ENCODE data around the gene NXPH3. TPM values are rescaled to one million over a fixed set of nuclear protein-coding genes. Genes with fewer than 3 reads are reported as not detected.

The NXPH3 gene
- total RNA-seq, 1 experiment from 2014 or later, result 0.10 TPM

- H4K20me1 ChIP-seq (ENCODE audit: insufficient read depth), result no peaks in the 10 kb centered on the region
- H3K79me2 ChIP-seq (ENCODE audit: insufficient read depth, low read length), result no peaks in the 10 kb centered on the region
- H3K36me3 ChIP-seq (ENCODE audit: control insufficient read depth in 1 of 2, insufficient read depth in 2 of 2, low read length in 2 of 2), result no peaks in the 10 kb centered on the region
- H3K4me3 ChIP-seq (replicated peaks in 1 of 2; ENCODE audit: low read depth in 1 of 2, low read length in 2 of 2), result no peak overlapping the region
- H3K27me3 ChIP-seq (ENCODE audit: insufficient read depth, low read length), result no peaks in the 10 kb centered on the region
- TF ChIP-seq REST (IDR thresholded peaks at IDR 0.05; ENCODE audit: low read depth), result no peak
- TF ChIP-seq ZFX (IDR thresholded peaks at IDR 0.05), result no peak
- no peak for TF ChIP-seq SRF (IDR thresholded peaks at IDR 0.05; ENCODE audit: low read depth)
- TF ChIP-seq, protein P1, sequence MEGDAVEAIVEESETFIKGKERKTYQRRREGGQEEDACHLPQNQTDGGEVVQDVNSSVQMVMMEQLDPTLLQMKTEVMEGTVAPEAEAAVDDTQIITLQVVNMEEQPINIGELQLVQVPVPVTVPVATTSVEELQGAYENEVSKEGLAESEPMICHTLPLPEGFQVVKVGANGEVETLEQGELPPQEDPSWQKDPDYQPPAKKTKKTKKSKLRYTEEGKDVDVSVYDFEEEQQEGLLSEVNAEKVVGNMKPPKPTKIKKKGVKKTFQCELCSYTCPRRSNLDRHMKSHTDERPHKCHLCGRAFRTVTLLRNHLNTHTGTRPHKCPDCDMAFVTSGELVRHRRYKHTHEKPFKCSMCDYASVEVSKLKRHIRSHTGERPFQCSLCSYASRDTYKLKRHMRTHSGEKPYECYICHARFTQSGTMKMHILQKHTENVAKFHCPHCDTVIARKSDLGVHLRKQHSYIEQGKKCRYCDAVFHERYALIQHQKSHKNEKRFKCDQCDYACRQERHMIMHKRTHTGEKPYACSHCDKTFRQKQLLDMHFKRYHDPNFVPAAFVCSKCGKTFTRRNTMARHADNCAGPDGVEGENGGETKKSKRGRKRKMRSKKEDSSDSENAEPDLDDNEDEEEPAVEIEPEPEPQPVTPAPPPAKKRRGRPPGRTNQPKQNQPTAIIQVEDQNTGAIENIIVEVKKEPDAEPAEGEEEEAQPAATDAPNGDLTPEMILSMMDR (IDR thresholded peaks at IDR 0.05 in 2 of 3, conservative IDR thresholded peaks at IDR 0.05 in 1 of 3; ENCODE audit: borderline replicate concordance in 1 of 3, insufficient read depth in 1 of 3, low read depth in 2 of 3, low read length in 2 of 3), result no peak
- no peak for ATAC-seq
- CTCF ChIA-PET, result no interaction called here
- H3K9me2 ChIP-seq (ENCODE audit: insufficient read depth), result no peaks in the 10 kb centered on the region
- no peak overlapping the region for H3K27ac ChIP-seq (ENCODE audit: low read depth, low read length)
- POLR2A ChIA-PET, result no interaction called here
- H3K9ac ChIP-seq (ENCODE audit: low read length), result no peak overlapping the region
- H3K4me1 ChIP-seq (ENCODE audit: control insufficient read depth in 1 of 2, insufficient read depth in 2 of 2, low read length in 2 of 2), result peaks cover 0 to 12% of the 10 kb centered on the region in 2 experiments; a peak in 2 of 4 replicates
- H3K4me2 ChIP-seq (ENCODE audit: low read length), result no peak overlapping the region
- no peak for DNase-seq (ENCODE audit: low read depth, low spot score)
- no peaks in the 10 kb centered on the region for H3K9me3 ChIP-seq (ENCODE audit: control insufficient read depth in 1 of 2, insufficient read depth in 1 of 2, low read depth in 1 of 2, low read length in 2 of 2)
- H2AFZ ChIP-seq (ENCODE audit: low read depth, low read length, poor library complexity, severe bottlenecking), result no peak overlapping the region
- intact Hi-C loops (cut with micrococcal nuclease), result no loop called here
- no TSS peak for BruUV-seq (replicated peaks)
- RAD21 ChIA-PET (ENCODE audit: low non-redundant PET in 1 of 2, low total read pairs in 2 of 2, uncharacterized antibody in 2 of 2, unreplicated experiment in 2 of 2), result no interaction called here
Observed at GRCh38 chr17:49581648-49581998, 6.0 kb downstream of the NXPH3 start.

Data from HCT116 (cell line).